Mononuclear cell (primary cell): ENCODE results near the gene C9orf50. TPM values are rescaled to one million over a fixed set of nuclear protein-coding genes. Genes with fewer than 3 reads are reported as not detected.
A peak's percentile ranks its signal among the peaks of the same experiment; 100 is the strongest.

Experiments
- H3K27me3 ChIP-seq: 2 replicates; pipeline ENCODE4 v1.6.0; 2011; ENCODE audit warnings: low read length, control low read depth; ENCODE audit not compliant: insufficient read depth
- H3K4me1 ChIP-seq: 2 replicates; pipeline ENCODE4 v1.5.1; 2011; ENCODE audit warnings: mild to moderate bottlenecking, low read length, control low read depth; ENCODE audit not compliant: insufficient read depth
- H3K4me3 ChIP-seq: 2 replicates; pipeline ENCODE4 v1.5.1; 2011; ENCODE audit warnings: mild to moderate bottlenecking, low read length, moderate library complexity
- H3K9me3 ChIP-seq: 2 replicates; pipeline ENCODE4 v1.5.1; 2011; ENCODE audit warnings: low read depth, mild to moderate bottlenecking, control low read depth, low read length
- total RNA-seq: library from RNA; depleted of rRNA; stranded (reverse); fragments of >200 nt; gene quantifications from one replicate; pipeline ENCODE4 v1.2.3, GENCODE V29; 2012

The C9orf50 gene
- total RNA-seq, 1 donor, result not detected

DNA sequence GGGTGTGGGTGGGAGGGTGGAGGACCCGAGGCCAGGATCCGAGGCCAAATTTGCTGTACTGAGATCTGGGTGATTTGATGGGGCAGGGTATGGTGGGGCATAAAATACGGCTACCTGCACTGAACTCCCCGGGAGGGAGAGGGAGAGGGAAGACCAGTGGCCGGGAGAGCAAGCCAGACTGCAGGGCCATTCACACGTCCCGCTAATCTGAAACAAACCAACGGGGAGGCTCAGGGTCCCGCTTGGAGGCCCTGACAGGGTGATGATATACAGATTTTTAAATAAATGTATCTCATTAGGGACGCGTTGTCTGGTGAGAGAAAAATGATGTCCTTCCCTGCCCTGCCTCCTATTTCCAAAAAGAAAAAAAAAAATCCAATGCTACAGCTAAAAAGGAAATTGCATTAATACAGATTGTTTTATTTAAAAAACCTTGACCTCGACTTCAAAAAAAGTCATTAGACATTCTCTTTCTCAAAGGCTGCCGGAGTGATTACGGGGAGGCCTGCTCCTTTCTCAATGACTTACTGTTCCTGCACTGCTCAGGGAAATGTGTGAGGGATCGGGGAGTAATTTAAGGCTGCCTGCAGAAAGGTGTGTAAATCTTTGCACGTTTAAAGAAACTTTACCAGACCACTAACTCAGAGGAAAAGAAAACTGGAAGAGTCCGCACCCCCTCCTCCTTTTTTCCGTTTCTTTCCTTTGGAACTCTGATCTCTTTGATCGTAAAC lies 33.1 kb upstream of the C9orf50 start:
- no peaks in the 10 kb centered on the region for H3K9me3 ChIP-seq
- H3K4me3 ChIP-seq, result no peak overlapping the region
- H3K27me3 ChIP-seq, result no peaks in the 10 kb centered on the region
- H3K4me1 ChIP-seq, result no peaks in the 10 kb centered on the region

GRCh38 chr9:129650680-129651235 lies 29.9 kb upstream of the C9orf50 start:
- no peak overlapping the region for H3K4me3 ChIP-seq

DNA sequence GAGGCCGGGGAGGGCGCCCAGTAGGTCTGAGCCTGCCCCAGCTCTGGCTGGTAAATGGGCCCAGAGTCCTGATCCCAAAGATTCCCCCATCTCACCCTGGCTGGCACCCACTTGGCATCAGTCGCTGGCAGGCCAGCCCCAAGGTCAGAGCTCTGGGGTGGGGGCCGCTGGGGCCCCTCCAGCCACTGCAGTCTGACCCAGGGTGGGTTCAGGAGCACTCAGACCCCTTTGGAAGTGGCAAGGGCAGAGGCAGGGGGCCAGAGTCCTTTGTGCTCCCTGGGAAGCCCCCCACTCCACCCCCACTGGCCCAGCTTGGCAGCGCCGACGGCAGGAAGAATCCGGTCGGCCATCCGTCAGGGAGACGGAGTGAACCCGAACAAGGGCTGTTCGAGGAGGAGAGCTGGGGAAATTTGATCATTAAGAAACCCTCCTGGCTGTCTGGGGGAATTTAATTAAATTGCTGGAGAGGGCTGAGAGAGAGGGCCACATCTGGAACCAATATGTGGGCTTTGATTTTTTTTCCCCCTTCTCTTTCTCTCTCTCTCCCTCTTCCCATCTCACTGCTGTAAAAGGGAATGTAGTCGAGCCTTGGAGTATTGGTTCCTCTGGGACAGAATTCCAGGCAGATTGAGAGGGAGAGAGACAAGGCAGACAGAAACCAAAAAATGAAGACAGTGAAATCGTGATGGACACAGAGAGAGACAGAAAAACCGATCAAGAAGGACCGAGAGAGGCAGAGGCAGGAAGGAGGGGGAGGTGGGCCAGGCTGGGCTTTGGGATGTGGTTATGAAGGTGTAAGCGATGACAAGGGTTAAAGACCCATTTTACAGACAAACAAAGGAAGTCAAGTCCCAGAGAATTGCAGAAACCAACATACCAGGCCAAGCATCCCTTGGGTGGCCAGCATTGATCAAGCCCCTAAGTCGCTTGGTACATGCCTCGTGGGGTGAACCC lies 29.1 kb upstream of the C9orf50 start:
- Histone ChIP-seq H3K9me3 (no peaks in the 10 kb centered on the region), H3K4me3 (no peak overlapping the region), H3K27me3 (no peaks in the 10 kb centered on the region), H3K4me1 (no peaks in the 10 kb centered on the region)

More at GRCh38 chr9:129650680-129651235, 29.9 kb upstream of the C9orf50 start:
- no peaks in the 10 kb centered on the region for H3K9me3 ChIP-seq
- no peaks in the 10 kb centered on the region for H3K27me3 ChIP-seq
- H3K4me1 ChIP-seq, result no peaks in the 10 kb centered on the region

- Histone ChIP-seq H3K4me1 (no peaks in the 10 kb centered on the region), H3K27me3 (no peaks in the 10 kb centered on the region), H3K4me3 (no peak overlapping the region), H3K9me3 (no peaks in the 10 kb centered on the region)
These were observed 27.8 kb upstream of the C9orf50 start for GRCh38 chr9:129648764-129649115.

- Histone ChIP-seq H3K4me3 (no peak overlapping the region), H3K4me1 (no peaks in the 10 kb centered on the region), H3K9me3 (no peaks in the 10 kb centered on the region), H3K27me3 (no peaks in the 10 kb centered on the region)
These were observed 27.3 kb upstream of the C9orf50 start for GRCh38 chr9:129648092-129648763.

- Histone ChIP-seq H3K27me3 (no peaks in the 10 kb centered on the region), H3K4me3 (no peak overlapping the region), H3K4me1 (peaks cover under 1% of the 10 kb centered on the region), H3K9me3 (no peaks in the 10 kb centered on the region)
These were observed 26.7 kb upstream of the C9orf50 start for GRCh38 chr9:129647635-129648034.

DNA sequence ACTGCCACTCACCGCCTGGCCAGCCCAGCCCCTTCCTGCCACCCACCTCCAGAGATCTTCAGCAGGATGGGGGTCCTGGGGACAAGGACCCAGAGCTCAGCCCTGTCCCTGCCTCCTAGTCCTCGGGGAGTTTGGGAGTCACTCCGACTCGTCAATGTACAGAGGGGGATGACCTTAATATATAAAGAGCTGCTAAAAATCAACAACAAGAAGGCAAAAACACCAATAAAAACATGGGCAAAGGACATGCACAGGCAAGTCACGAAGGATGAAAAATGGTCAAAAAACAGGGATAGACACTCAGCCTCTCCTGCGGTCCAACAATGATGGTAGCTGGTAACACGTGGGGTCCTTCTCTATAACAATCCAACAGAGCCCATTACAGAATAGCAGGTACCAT lies 25.8 kb upstream of the C9orf50 start:
- H3K4me1 ChIP-seq, result peaks cover 5% of the 10 kb centered on the region
- no peaks in the 10 kb centered on the region for H3K9me3 ChIP-seq
- H3K27me3 ChIP-seq, result no peaks in the 10 kb centered on the region
- H3K4me3 ChIP-seq, result no peak overlapping the region

DNA sequence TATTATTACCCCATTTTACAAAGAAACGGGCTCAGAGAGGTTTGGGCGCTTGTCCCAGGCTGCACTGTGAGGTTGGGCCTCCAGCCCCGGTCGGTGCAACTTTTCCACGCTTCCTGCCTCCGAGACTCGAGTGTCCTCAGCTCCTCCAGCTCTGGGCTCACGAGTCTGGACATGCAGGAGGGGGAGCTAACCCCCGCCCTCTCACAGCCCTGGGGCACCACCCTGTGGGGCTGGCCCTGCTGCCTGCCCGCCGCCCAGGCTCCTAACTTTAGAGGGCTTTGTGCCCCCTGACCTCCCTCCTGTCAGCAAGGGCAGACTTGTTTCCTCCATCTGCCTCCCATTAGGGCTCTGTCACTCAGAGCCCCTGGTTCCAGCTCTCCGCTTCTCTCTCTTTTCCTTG lies 25.4 kb upstream of the C9orf50 start:
- H3K4me3 ChIP-seq, result no peak overlapping the region
- no peaks in the 10 kb centered on the region for H3K9me3 ChIP-seq
- H3K27me3 ChIP-seq, result no peaks in the 10 kb centered on the region
- H3K4me1 ChIP-seq, result peaks cover 9% of the 10 kb centered on the region

- no peaks in the 10 kb centered on the region for H3K27me3 ChIP-seq
- peaks cover 22% of the 10 kb centered on the region for H3K4me1 ChIP-seq
- no peaks in the 10 kb centered on the region for H3K9me3 ChIP-seq
- H3K4me3 ChIP-seq, result no peak overlapping the region
These were observed 24.0 kb upstream of the C9orf50 start for GRCh38 chr9:129644902-129645301.

GRCh38 chr9:129644365-129644764 lies 23.5 kb upstream of the C9orf50 start:
- Histone ChIP-seq H3K4me1 (peaks cover 25% of the 10 kb centered on the region), H3K4me3 (no peak overlapping the region), H3K27me3 (no peaks in the 10 kb centered on the region), H3K9me3 (no peaks in the 10 kb centered on the region)

DNA sequence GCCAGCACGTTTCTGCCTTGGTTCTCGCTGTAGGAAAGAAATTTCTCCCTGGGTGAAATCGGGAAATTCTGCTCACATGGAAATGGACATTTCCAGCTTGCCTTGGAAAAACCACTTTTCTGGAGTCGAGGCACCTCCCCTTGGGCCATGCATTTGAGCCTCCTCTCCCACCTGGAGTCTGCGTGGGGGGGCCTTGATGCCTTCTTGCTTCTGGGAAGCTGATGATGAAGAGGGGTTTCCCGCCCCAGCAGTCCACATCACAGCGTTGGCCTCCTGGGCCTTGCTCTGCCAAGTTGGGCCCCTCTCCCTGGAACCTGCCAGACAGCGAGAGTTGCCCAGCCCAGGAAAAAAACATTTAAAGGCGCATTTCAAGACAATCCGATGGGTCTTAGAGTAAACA lies 22.8 kb upstream of the C9orf50 start:
- no peak overlapping the region for H3K4me3 ChIP-seq
- no peaks in the 10 kb centered on the region for H3K27me3 ChIP-seq
- peaks cover 25% of the 10 kb centered on the region for H3K4me1 ChIP-seq
- H3K9me3 ChIP-seq, result no peaks in the 10 kb centered on the region

DNA sequence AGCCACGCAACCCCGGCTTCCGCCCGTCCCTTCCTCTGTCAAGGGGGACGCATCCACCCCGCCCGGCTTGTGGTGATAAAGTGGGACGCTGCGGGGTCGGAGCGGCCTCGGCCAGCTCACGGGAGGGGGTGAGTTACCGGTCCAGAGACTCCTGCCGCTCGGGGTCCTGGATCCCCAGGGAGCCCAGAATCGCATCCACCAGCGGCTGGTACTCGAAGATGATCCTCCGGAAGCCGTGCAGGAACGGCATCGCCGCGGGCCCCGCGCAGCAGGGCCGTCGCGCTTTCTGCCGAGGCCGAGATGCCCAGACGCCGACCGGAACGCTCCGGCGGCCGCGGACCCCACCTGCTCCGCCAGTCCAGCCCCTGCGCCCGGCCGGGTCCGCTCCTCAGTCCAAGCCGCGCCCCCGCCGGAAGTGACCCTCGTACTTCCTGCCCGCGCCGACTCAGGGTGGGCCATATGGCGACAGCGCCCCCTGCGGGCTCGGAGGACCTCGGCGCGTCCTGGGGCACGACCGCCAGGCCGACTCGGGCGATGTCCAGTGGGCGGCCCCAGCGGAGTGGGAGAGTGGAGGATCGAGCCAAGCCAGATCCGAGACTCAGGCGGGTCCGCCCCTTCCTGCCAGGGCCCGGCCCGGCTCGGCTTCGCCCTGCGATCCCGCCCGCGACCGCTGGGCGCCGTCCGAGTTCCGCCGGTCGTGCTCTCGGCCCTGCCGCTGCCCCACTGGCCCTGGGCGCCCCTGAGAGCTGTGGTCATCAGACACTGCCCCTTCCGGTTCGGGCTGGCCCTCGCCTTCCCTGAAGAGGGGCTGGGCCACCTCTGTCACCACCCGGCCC lies 21.1 kb upstream of the C9orf50 start, which contains the start of gene ASB6:
Gene ASB6 (minus strand): TSS at position 402 of the 836 bp plus-strand sequence. CDS start 152 bp downstream, at position 250.
- Histone ChIP-seq H3K4me3 (peak within 1 kb of the TSS; percentile 93), H3K9me3 (no peaks in the 10 kb centered on the region), H3K4me1 (peaks cover 25% of the 10 kb centered on the region), H3K27me3 (no peaks in the 10 kb centered on the region)

- Histone ChIP-seq H3K4me1 (peaks cover 25% of the 10 kb centered on the region), H3K27me3 (no peaks in the 10 kb centered on the region), H3K4me3 (peak overlapping the region; percentile 93), H3K9me3 (no peaks in the 10 kb centered on the region)
These were observed 20.2 kb upstream of the C9orf50 start for GRCh38 chr9:129640871-129641749.
